Activated T-cell treated with anti-CD3 and anti-CD28 coated beads, Interleukin-2, amount 50 U/mL, for 24 hours (primary cell): ENCODE data around the gene PHOX2A.

Source experiments
- DNase-seq: peaks from one replicate; pipeline ENCODE4 v3.0.0-alpha.2; 2020
- H3K27ac Mint-ChIP-seq: 2 replicates; pipeline ENCODE4 v1.8.0; 2020; ENCODE audit warnings: mild to moderate bottlenecking, mixed read lengths
- H3K27me3 Mint-ChIP-seq: 2 replicates; pipeline ENCODE4 v1.8.0; 2020; ENCODE audit warnings: mixed read lengths
- H3K36me3 Mint-ChIP-seq: 2 replicates; pipeline ENCODE4 v1.8.0; 2020; ENCODE audit warnings: low read depth, mixed read lengths
- H3K4me1 Mint-ChIP-seq: 2 replicates; pipeline ENCODE4 v1.8.0; 2020; ENCODE audit warnings: low read depth, mixed read lengths
- H3K4me3 Mint-ChIP-seq: 2 replicates; pipeline ENCODE4 v1.8.0; 2020; ENCODE audit warnings: mild to moderate bottlenecking, moderate library complexity, mixed read lengths
- H3K9me3 Mint-ChIP-seq: 2 replicates; pipeline ENCODE4 v1.8.0; 2020; ENCODE audit warnings: mixed read lengths

The PHOX2A gene

DNA sequence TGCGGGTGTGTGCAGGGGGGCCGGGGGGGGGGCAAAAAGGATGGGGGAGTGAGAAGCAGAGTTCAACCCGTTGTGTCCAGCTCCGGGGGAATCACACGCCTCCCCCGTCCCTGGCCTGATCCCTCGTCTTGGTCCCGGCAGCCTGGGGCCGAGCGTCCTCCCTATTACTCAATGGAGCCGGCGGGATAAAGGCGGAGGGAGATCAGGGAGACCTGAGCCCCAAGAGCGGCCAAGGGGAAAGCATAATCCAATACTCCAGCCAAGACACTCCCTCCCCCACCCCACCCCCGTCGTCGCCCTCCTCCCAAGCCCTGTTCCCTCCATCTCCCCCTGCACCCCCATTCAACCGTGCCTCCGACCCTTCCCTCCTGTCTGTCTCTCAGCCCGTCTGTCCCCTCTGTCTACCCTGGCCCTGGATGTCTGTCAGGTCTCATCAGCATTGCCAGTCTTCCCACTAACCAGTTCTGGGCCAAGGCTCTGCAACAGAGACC is 2.6 kb downstream of the PHOX2A start:
- Mint-ChIP-seq H3K9me3 (no peaks in the 10 kb centered on the region), H3K36me3 (peaks cover 22% of the 10 kb centered on the region), H3K4me1 (peaks cover 23% of the 10 kb centered on the region), H3K27me3 (peaks cover 45% of the 10 kb centered on the region), H3K4me3 (no peak overlapping the region), H3K27ac (no peak overlapping the region)
- no peak for DNase-seq

DNA sequence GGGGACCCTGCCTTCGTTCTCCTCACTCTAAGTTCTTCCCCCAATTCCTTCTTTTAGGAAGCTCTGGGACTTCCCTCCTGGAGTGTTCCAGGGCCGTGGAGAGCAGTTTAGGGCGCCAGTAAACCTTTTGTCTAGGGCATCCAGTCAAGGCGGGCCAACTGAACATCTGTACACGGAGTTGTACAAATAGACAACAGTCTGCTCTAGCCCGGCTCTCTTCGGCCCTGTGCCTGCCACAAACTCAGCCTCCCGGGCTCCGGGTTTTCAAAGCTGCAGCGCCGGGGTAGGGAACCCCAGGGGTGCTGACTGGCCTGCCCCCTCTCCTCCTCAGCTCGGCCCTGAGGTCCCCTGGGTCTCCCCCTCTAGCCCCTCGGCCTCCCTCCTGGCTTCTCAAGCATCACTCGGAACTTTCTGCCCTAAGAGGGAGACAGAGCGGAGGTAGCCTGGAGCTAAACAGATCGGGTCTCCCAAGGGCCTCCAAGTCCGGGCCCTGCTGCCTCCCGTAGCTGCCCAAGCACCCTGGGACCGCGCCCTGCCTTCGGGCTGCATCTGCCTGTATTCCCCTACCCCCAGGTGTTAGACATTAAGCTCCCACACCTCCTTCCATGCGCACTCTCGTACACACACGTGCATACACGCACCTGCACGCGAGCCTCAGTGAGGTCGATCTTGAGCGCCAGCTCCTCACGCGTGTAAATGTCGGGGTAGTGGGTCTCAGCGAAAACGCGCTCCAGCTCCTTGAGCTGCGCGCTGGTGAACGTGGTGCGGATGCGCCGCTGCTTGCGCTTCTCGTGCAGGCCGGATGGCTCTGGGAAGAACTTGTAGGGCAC is 3.3 kb downstream of the PHOX2A start:
- Mint-ChIP-seq H3K27ac (no peak overlapping the region), H3K4me1 (peaks cover 23% of the 10 kb centered on the region), H3K36me3 (peaks cover 28% of the 10 kb centered on the region), H3K9me3 (no peaks in the 10 kb centered on the region), H3K4me3 (peak overlapping the region; percentile 34), H3K27me3 (peaks cover 45% of the 10 kb centered on the region)
- no peak for DNase-seq

DNA sequence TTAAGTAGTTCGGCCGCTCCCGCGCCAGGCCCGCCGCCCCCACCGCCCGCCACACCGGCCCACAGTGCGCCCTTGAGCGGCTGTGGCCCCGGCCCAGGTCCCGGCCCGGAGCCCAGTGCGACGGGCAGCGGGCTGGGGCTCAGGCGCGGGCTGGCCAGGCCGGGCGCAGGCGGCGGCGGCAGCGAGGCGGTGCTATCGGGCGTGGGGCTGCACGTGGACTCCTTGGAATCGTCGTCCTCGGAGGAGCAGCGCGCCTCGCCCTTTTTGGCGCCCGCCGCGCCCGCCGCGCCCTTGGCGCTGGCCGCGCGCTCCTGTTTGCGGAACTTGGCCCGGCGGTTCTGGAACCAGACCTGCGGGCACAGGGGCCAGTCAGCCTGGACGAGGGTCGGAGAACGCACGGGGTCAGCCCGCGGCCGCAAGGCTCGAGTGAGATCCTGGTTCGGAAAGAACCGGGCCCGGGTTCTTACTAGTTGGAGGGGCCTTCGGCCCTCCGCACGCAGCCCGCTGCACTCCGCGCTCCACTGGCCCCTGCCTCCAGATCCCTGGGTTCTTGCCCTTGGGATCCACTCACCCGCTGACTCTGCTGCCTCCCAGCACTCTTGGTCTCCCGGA is 4.0 kb downstream of the PHOX2A start:
- Mint-ChIP-seq H3K27ac (no peak overlapping the region), H3K9me3 (no peaks in the 10 kb centered on the region), H3K4me3 (no peak overlapping the region), H3K4me1 (peaks cover 23% of the 10 kb centered on the region), H3K36me3 (peaks cover 35% of the 10 kb centered on the region), H3K27me3 (peaks cover 45% of the 10 kb centered on the region)
- DNase-seq: no peak

DNA sequence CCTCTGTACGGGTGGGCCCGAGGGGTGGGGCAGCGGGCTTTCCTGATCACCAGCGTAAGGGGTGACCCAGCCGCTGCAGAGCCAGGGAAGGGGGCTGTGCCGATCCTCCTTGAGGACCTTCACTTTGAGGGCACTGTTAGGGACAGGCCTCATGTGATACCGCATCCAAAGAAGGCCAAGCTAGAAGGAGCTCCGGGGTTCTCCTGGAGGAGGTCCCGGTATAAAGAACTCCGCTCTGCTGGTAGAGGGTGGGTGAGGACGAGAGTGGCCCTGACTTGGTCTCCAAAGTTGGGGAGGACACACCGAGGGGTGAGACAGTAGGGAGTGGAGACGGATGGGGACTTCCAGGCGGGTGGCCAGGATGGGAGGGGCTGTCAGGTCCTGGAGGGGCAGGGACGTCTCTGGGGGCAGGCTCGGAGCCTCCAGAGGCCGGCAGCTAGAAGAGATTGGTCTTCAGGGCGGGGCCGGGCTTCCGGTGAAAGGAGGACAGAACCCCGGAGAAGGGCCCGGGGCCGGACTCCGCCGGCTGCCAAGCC is 4.6 kb downstream of the PHOX2A start:
- Mint-ChIP-seq H3K36me3 (peaks cover 41% of the 10 kb centered on the region), H3K4me3 (no peak overlapping the region), H3K27me3 (peaks cover 45% of the 10 kb centered on the region), H3K4me1 (peaks cover 17% of the 10 kb centered on the region), H3K9me3 (no peaks in the 10 kb centered on the region), H3K27ac (peak overlapping the region; percentile 57)
- no peak for DNase-seq

DNA sequence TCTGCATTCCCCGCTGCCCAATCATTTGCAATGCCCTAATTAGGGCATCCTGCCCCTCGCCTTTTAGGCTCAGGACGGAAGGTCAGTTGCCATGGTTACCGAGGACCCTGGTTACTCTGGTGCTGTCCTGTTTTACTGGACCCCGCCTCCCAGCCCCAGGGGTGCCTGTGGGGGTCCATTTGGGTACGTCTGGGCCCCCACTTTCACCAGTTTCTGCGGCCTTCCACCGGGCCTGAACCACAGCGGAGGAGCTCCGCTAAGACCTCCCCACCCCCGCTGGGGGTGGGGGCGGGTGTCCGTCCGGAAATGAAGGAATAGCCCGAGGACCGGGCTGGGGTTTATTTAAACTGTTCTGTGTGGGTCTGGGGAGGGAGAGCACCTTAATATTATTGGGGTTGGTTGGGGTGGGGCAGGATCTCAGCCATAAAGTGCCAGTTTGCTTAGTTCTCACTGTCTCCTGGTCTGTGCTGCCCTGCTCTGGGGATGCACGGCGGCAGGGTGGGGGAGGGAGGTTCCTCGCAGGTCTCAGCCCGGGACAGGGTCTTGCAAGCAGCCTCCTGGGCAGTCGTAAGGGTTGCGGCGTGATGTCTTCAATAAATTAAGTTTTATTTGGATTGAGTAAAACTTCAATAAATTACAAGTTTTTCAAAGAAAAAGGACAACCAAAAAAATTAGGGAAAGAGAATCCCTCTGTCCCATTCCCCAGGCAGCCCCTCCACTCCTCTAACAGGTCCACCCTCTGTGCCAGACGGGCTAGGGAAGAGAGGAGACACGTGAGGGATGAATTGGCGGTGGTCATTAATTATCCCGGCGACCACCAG is 5.3 kb downstream of the PHOX2A start:
- H3K9me3 Mint-ChIP-seq: no peaks in the 10 kb centered on the region
- DNase-seq: no peak
- no peak overlapping the region for H3K27ac Mint-ChIP-seq

DNA sequence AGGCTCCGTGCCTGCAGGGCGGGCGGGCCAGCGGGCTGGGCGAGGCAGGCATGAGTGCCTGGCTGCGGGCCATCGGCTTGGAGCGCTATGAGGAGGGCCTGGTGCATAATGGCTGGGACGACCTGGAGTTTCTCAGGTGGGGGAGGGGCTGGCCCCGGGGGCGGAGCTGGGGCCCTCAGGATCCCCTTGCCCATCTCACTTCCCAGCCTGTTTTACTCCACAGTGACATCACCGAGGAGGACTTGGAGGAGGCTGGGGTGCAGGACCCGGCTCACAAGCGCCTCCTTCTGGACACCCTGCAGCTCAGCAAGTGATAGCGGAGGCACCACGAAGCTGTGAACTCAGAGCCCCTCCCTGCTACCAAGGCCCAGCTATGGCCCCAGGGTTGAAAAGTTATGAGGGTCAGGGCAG is 5.9 kb downstream of the PHOX2A start:
- no peaks in the 10 kb centered on the region for H3K9me3 Mint-ChIP-seq
- H3K36me3 Mint-ChIP-seq: peaks cover 54% of the 10 kb centered on the region

More for the DNA sequence above, 5.3 kb downstream of the PHOX2A start:
- peaks cover 45% of the 10 kb centered on the region for H3K27me3 Mint-ChIP-seq
- no peak overlapping the region for H3K4me3 Mint-ChIP-seq
- peaks cover 48% of the 10 kb centered on the region for H3K36me3 Mint-ChIP-seq
- peaks cover 17% of the 10 kb centered on the region for H3K4me1 Mint-ChIP-seq

DNA sequence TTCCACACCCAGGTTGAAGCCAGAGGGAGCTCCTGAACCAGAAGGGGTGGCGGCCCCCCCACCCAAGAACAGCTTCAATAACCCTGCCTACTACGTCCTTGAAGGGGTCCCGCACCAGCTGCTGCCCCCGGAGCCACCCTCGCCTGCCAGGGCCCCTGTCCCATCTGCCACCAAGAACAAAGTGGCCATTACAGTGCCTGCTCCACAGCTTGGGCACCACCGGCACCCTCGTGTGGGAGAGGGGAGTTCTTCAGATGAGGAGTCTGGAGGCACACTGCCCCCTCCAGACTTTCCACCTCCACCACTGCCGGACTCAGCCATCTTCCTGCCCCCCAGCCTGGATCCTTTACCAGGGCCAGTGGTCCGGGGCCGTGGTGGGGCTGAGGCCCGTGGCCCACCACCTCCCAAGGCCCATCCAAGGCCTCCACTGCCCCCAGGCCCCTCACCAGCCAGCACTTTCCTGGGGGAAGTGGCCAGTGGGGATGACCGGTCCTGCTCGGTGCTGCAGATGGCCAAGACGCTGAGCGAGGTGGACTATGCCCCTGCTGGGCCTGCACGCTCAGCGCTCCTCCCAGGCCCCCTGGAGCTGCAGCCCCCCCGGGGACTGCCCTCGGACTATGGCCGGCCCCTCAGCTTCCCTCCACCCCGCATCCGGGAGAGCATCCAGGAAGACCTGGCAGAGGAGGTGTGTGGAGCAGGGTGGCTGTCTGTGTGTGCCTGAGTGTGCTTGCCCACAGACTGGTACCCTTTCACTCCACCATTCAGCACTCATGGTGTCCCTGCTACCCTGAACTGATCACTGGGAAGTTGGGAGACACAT is 6.7 kb downstream of the PHOX2A start:
- Mint-ChIP-seq H3K9me3 (no peaks in the 10 kb centered on the region), H3K36me3 (peaks cover 62% of the 10 kb centered on the region), H3K27ac (no peak overlapping the region), H3K4me1 (peaks cover 13% of the 10 kb centered on the region), H3K4me3 (no peak overlapping the region), H3K27me3 (peaks cover 32% of the 10 kb centered on the region)
- DNase-seq: no peak

More for the DNA sequence above, 5.9 kb downstream of the PHOX2A start:
- Mint-ChIP-seq H3K4me3 (no peak overlapping the region), H3K4me1 (peaks cover 13% of the 10 kb centered on the region), H3K27me3 (peaks cover 39% of the 10 kb centered on the region), H3K27ac (no peak overlapping the region)
- peak; percentile 67 for DNase-seq

DNA sequence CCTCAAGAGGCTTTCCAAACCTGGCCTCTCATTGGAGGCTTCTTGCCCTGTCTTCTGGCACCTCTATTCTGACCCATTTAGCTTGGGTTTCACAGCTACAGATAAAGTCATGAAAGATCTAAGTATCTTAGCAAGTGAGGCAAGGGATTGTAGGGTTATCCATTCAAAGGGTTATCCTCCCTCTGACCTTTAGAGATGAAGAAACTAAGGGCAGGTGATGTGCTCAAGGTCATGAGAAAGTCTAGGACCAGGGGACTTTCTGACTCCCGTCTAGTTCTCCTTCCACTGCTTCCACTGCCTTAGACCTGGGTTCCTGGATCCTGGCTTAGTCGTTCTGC is 7.2 kb downstream of the PHOX2A start:
- Mint-ChIP-seq H3K4me1 (peaks cover 13% of the 10 kb centered on the region), H3K27me3 (peaks cover 26% of the 10 kb centered on the region), H3K27ac (peak overlapping the region; percentile 24), H3K4me3 (no peak overlapping the region), H3K36me3 (peaks cover 67% of the 10 kb centered on the region), H3K9me3 (no peaks in the 10 kb centered on the region)
- DNase-seq: no peak

DNA sequence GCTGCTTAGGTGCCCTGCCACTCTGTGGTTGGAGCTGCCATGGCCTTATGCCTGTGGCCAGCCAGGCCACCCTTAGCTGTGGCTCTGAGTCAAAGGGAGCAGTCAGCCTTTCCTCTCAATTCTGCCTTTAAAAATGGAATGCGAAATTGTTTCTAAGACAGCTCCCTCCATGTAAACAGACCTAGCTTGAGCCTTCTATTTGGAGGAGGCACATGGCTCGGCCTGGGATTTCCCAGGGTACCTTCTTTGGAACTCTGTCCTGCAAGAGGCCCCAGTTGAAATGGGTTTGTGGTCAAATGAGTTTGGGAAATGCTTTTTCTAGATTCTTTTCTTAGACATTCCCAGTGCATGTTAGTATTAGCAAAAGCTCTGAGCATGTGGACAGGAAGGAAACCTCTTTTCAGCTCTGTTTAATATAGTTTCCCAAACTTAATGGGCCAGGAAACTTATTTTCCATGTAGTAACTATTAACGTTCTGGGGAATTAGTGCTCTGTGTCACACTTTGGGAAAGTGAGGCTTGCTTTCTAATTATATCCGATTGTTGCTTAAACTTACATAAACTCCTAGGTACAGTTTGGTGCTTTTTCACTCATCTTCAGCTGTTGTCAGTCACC is 7.8 kb downstream of the PHOX2A start:
- peak overlapping the region; percentile 29 for H3K27ac Mint-ChIP-seq
- no peak for DNase-seq

DNA sequence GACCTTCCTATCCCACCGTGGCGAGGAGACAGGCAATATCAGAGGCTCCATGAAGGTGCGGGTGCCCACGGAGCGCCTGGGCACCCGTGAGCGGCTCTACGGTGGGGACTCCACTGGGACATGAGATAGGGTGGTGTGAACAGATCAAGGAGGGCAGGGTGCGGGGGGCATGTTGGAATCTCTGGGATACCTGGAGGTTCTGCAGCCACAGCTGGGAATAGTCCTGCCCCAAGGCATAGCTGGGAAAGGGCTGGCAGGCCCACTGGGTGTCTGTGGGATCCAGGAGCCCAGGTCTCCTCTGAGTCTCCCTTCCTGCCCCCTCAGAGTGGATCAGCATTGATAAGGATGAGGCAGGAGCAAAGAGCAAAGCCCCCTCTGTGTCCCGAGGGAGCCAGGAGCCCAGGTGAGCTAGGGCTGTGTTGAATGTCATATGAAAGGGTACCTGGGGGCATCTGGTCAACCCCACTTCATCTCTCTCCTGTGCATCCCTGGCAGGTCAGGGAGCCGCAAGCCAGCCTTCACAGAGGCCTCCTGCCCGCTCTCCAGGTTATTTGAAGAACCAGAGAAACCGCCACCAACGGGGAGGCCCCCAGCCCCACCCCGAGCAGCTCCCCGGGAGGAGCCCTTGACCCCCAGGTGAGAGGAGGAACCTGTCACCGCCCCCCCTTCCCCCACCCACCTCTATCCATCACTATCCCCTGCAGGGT is 8.5 kb downstream of the PHOX2A start:
- Mint-ChIP-seq H3K27me3 (peaks cover 13% of the 10 kb centered on the region), H3K36me3 (peaks cover 79% of the 10 kb centered on the region), H3K27ac (peak overlapping the region; percentile 29), H3K9me3 (no peaks in the 10 kb centered on the region), H3K4me1 (peaks cover 7% of the 10 kb centered on the region), H3K4me3 (no peak overlapping the region)
- DNase-seq: no peak

More for the DNA sequence above, 7.8 kb downstream of the PHOX2A start:
- peaks cover 20% of the 10 kb centered on the region for H3K27me3 Mint-ChIP-seq
- H3K4me3 Mint-ChIP-seq: no peak overlapping the region
- H3K9me3 Mint-ChIP-seq: no peaks in the 10 kb centered on the region
- peaks cover 73% of the 10 kb centered on the region for H3K36me3 Mint-ChIP-seq
- peaks cover 13% of the 10 kb centered on the region for H3K4me1 Mint-ChIP-seq

DNA sequence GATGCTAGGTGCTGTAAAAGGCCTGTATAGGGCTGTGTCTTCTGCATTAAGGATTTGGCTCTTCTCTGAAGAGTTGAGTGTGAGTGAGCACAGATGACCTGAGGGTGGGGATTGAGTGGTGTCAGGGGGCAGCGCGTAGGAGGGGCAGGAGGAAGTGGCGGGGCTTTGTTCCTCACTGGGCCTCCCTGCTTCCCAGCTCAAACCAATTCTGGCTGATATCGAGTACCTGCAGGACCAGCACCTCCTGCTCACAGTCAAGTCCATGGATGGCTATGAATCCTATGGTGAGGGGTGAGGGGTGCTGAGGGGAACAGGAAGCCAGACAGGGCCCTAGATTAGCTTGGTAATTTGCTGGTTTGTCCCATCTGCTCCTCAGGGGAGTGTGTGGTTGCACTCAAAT is 9.1 kb downstream of the PHOX2A start:
- peaks cover 9% of the 10 kb centered on the region for H3K27me3 Mint-ChIP-seq
- no peaks in the 10 kb centered on the region for H3K9me3 Mint-ChIP-seq
- peak overlapping the region; percentile 58 for H3K27ac Mint-ChIP-seq
- H3K4me1 Mint-ChIP-seq: peaks cover 4% of the 10 kb centered on the region
- no peak overlapping the region for H3K4me3 Mint-ChIP-seq
- H3K36me3 Mint-ChIP-seq: peaks cover 85% of the 10 kb centered on the region
- no peak for DNase-seq

DNA sequence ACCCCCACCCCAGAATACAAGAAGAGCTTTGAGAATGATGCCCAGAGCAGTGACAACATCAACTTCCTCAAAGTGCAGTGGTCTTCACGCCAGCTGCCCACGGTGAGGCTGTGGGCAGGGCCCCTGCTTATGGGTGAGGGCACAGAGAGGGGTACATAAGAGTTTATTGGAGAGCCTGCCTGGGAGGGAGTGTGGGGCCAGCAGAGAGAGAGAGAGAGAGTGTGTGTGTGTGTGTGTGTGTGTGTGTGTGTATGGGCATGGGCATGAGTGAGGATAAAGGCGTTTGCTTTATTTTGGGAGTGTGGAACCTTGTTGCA is 9.5 kb downstream of the PHOX2A start:
- H3K27me3 Mint-ChIP-seq: peaks cover 9% of the 10 kb centered on the region
- H3K27ac Mint-ChIP-seq: peak overlapping the region; percentile 58
- DNase-seq: no peak
- peaks cover 3% of the 10 kb centered on the region for H3K4me1 Mint-ChIP-seq
- H3K36me3 Mint-ChIP-seq: peaks cover 89% of the 10 kb centered on the region
- H3K4me3 Mint-ChIP-seq: no peak overlapping the region
- no peaks in the 10 kb centered on the region for H3K9me3 Mint-ChIP-seq
